SU-DHL-6 (cell line): Measurements from ENCODE around the gene SPTBN5.

ENCODE experiments used
- H2AFZ ChIP-seq: fragments of 200-600 bp; sonication (generic); 2 replicates; pipeline ENCODE4 v1.6.1; 2014; ENCODE audit warnings: low read depth, mild to moderate bottlenecking, moderate library complexity, mixed read lengths, antibody characterized with exemption, low read length; ENCODE audit not compliant: severe bottlenecking
- H3F3A ChIP-seq: fragments of 200-600 bp; shearing (Covaris generic); 2 replicates; pipeline ENCODE4 v1.6.0; 2016; ENCODE audit warnings: antibody characterized with exemption, mild to moderate bottlenecking; ENCODE audit not compliant: insufficient read depth
- H3K27ac ChIP-seq: fragments of 200-600 bp; sonication (generic); 2 replicates; pipeline ENCODE4 v1.5.1; 2016; ENCODE audit warnings: low read depth, mild to moderate bottlenecking, low read length, moderate library complexity, mixed read lengths
- H3K27me3 ChIP-seq: fragments of 200-600 bp; sonication (generic), shearing (Covaris generic); 2 replicates; pipeline ENCODE4 v1.6.0; 2014; ENCODE audit warnings: mild to moderate bottlenecking, low read length
- H3K36me3 ChIP-seq: fragments of 200-600 bp; sonication (generic); 2 replicates; pipeline ENCODE4 v1.6.1; 2014; ENCODE audit warnings: mild to moderate bottlenecking, low read length, mixed read lengths
- H3K4me2 ChIP-seq: fragments of 300-600, 200-600 bp; shearing (Covaris generic), sonication (generic); 2 replicates; pipeline ENCODE4 v1.6.0; 2014; ENCODE audit warnings: low read length, low read depth, mild to moderate bottlenecking; ENCODE audit not compliant: poor library complexity, severe bottlenecking
- H3K4me3 ChIP-seq: fragments of 200-600 bp; sonication (generic); 2 replicates; pipeline ENCODE4 v1.5.1; 2014; ENCODE audit warnings: antibody characterized with exemption, low read length, mild to moderate bottlenecking, mixed read lengths; ENCODE audit not compliant: insufficient read depth, poor library complexity, severe bottlenecking
- H3K79me2 ChIP-seq: fragments of 200-600 bp; sonication (generic); 2 replicates; pipeline ENCODE4 v1.6.1; 2014; ENCODE audit warnings: mild to moderate bottlenecking, low read length, moderate library complexity; ENCODE audit not compliant: insufficient read depth
- H3K9ac ChIP-seq: fragments of 200-600 bp; sonication (generic); 2 replicates; pipeline ENCODE4 v1.7.0; 2014; ENCODE audit warnings: mild to moderate bottlenecking, low read length
- H3K9me2 ChIP-seq: fragments of 200-600 bp; sonication (generic); replicated peaks from 2 replicates; pipeline ENCODE4 v1.6.1; 2014; ENCODE audit warnings: low read length; ENCODE audit not compliant: insufficient read depth
- H3K9me3 ChIP-seq: fragments of 200-600 bp; sonication (generic); 2 replicates; pipeline ENCODE4 v1.6.1; 2014; ENCODE audit warnings: low read length, mixed read lengths; ENCODE audit not compliant: insufficient read depth
- H4K20me1 ChIP-seq: fragments of 200-600 bp; sonication (generic); 2 replicates; pipeline ENCODE4 v1.6.1; 2014; ENCODE audit warnings: low read depth, mild to moderate bottlenecking, antibody characterized with exemption, low read length, moderate library complexity, mixed read lengths
- EZH2phosphoT487 ChIP-seq: fragments of 200-600 bp; sonication (generic), shearing (Covaris generic); conservative IDR thresholded peaks from 2 replicates; pipeline ENCODE4 v1.6.1; 2018; ENCODE audit warnings: mild to moderate bottlenecking, antibody characterized with exemption, low read length, moderate library complexity, mixed read lengths
- TF ChIP-seq, protein P1 (sequence below): fragments of 200-600 bp; sonication (generic); IDR thresholded peaks from one replicate; pipeline ENCODE4 v1.5.1; 2017; ENCODE audit warnings: antibody characterized with exemption, mild to moderate bottlenecking, low read length, moderate library complexity; ENCODE audit not compliant: insufficient read depth, poor library complexity, severe bottlenecking

The SPTBN5 gene

GRCh38 chr15:41919954-41920538 is 26.2 kb upstream of the SPTBN5 start:
- no peaks in the 10 kb centered on the region for H3K9me2 ChIP-seq
- H2AFZ ChIP-seq = no peak overlapping the region
- no peak overlapping the region for H3K4me3 ChIP-seq
- no peaks in the 10 kb centered on the region for H3K27me3 ChIP-seq
- no peaks in the 10 kb centered on the region for H3K9me3 ChIP-seq
- H3K36me3 ChIP-seq = no peaks in the 10 kb centered on the region
- no peak overlapping the region for H3K9ac ChIP-seq
- H3K79me2 ChIP-seq = no peaks in the 10 kb centered on the region
- TF ChIP-seq, protein P1, sequence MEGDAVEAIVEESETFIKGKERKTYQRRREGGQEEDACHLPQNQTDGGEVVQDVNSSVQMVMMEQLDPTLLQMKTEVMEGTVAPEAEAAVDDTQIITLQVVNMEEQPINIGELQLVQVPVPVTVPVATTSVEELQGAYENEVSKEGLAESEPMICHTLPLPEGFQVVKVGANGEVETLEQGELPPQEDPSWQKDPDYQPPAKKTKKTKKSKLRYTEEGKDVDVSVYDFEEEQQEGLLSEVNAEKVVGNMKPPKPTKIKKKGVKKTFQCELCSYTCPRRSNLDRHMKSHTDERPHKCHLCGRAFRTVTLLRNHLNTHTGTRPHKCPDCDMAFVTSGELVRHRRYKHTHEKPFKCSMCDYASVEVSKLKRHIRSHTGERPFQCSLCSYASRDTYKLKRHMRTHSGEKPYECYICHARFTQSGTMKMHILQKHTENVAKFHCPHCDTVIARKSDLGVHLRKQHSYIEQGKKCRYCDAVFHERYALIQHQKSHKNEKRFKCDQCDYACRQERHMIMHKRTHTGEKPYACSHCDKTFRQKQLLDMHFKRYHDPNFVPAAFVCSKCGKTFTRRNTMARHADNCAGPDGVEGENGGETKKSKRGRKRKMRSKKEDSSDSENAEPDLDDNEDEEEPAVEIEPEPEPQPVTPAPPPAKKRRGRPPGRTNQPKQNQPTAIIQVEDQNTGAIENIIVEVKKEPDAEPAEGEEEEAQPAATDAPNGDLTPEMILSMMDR = no peak
- TF ChIP-seq EZH2phosphoT487 = no peak
- no peak overlapping the region for H3K27ac ChIP-seq
- H3F3A ChIP-seq = no peaks in the 10 kb centered on the region
- no peaks in the 10 kb centered on the region for H4K20me1 ChIP-seq
- H3K4me2 ChIP-seq = no peak overlapping the region

GRCh38 chr15:41919201-41919820 is 25.5 kb upstream of the SPTBN5 start:
- Histone ChIP-seq H3K27me3 (no peaks in the 10 kb centered on the region), H3K9me3 (no peaks in the 10 kb centered on the region), H3K9me2 (no peaks in the 10 kb centered on the region), H3K36me3 (no peaks in the 10 kb centered on the region), H3K4me2 (no peak overlapping the region), H3F3A (no peaks in the 10 kb centered on the region), H4K20me1 (no peaks in the 10 kb centered on the region), H3K4me3 (no peak overlapping the region), H3K27ac (no peak overlapping the region), H3K79me2 (no peaks in the 10 kb centered on the region), H3K9ac (no peak overlapping the region), H2AFZ (no peak overlapping the region)
- no peak for TF ChIP-seq EZH2phosphoT487
- TF ChIP-seq, protein P1 = no peak

DNA sequence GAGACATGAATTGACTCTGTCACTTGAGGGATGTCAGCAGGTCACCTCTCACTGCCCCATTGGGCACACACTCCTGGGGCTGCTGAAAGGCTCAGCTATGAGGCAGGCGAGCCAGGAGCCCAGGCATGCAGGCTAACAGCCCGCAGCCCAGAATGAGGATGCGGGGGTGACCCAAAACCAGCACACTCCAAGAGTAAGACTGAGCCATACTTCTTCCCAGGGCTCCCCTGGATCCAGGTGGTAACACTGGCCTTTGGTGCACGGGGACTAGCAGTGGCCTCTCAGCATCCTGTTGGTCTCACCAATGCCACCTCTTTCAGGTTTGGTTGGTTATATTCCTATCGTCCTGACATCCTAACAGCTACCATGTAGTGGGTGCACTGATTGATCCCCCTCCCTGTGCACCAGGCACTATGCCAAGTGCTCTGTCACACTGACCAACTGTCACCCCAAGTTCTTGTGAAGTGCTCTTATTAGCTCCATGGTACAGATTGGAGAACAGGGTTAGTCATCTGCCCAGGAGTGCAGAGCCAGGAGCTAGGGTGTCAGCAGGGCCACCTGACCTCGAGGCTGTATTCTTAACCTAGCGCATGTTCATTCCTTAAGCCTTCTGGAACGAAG is 24.8 kb upstream of the SPTBN5 start:
- Histone ChIP-seq H3F3A (no peaks in the 10 kb centered on the region), H3K27me3 (no peaks in the 10 kb centered on the region), H3K4me2 (no peak overlapping the region), H3K79me2 (no peaks in the 10 kb centered on the region), H3K9me2 (no peaks in the 10 kb centered on the region), H3K4me3 (no peak overlapping the region), H2AFZ (no peak overlapping the region), H4K20me1 (no peaks in the 10 kb centered on the region), H3K27ac (no peak overlapping the region), H3K9ac (no peak overlapping the region), H3K9me3 (no peaks in the 10 kb centered on the region), H3K36me3 (no peaks in the 10 kb centered on the region)
- TF ChIP-seq EZH2phosphoT487 = no peak
- TF ChIP-seq, protein P1 = no peak
